Stimulated activated CD8-positive, alpha-beta memory T cell treated with anti-CD3 and anti-CD28 coated beads, Interleukin-15, amount 100 ng/mL, for 4 hours (primary cell): Measurements from ENCODE around the gene GRHL3.

Experiments used
- DNase-seq, 2 donors: peaks; one replicate each; pipeline ENCODE4 v3.0.0-alpha.2; 2020; ENCODE audit warnings: low read depth in 2 of 2

Gene GRHL3

DNA sequence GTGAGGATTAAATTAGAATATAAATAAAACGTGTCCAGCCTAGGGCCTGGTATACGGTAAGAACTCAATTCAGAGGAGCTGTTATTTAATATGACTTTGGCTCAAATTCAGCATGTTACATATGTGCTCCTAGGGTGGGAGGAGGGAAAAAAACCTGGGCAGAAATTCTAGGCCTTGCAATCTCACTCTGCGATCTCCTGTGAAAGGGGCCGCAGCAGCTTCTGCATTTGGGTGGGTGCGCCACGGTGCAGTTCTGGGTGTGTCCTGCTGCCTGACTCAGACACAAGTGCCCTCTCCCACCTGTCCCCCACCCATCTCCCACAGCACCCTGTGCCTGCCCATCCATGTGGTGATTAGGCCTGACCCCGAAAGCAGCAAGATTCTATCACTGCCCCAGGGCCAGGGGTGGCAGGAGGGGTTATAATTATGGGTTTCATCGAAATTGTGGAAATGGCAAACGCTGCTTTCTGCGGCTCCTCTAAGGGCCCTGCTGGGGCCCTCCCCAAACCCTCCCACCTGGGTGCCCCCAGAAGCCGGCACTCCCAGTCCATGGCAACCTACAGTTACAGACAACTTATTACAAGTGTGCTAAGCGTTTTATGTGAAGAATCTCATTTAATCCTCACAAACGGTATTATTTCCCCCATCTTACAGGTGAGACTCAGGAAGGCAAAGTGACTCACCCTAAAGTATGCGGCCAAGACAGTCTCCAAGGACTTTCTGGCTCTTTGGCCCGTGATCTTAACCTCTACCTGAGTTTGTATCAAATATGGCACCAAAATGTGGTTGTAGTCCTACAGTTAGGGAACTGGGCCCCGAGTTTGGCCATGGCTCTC, 25.5 kb upstream of the GRHL3 start:
- DNase-seq, result no peak

DNA sequence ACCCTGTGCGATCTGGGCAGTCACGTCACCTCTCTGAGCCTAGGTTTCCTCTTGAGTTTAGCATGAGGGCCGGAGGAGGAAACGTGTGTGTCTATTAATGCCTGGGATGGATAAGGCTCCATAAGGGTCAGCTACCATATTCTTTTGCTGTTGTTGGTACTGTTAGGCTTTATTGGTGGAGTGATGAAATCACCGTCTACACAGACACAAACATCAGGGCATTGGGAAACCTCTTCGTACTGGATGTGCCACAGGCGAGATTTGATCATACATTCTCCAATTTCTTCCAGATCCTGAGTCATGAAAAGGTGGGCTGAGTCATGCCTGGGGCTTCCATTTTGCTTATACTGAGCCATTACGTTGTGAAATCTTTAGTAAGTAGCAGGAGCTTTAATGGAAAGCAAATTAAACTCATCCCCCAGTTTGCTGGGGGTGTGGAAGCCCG, 24.9 kb upstream of the GRHL3 start:
- DNase-seq, result no peak

DNA sequence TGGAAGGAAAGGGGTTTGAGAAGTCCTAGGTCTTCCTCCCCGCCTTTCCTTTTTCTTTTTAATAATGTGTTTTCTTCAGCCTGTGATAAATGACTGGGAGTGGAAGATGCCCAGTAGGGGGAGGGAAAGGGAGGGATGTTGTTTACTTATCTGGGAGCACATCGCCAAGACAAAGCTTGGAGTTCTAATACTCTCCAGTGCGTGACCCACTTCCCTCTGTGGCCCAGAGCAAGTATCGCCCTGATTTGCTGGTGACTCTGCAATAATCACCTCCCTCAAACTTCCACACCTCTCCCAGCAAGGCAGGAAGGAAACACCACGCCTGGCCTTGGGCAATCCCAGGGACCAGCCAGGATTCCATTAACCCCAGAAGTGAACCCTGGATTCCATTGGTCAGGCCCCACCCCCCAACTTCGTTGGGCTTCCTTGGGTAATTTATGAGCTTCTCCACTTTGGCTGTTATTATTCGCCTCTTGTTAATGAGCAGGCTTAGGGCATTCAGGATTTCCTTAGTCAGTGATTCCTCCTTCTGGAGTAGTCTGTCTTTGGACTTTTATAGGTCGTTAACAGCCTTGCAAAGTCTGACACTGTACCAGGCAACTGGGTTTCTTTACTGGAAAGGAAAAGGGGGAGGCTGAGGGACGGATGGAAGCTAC, 24.3 kb upstream of the GRHL3 start:
- DNase-seq, result no peak

DNA sequence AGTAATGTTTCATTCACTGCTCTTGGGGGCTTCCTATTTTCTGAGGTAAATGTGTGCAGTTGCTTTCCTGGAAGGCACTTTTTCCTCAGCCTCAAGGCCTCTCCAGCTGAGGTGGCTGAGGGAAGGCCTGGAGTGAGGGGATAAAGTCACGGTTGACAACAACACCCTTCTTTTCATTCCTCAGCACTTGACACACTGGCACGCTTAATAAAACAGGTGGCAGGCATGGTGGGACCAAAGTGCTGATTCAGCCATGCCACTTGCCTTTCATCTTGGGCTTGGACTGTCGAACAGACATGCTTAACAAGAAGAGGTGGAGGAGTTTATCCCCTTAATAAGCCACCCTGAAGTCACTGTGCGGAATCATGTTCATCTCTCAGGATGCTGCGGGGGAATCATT, 23.6 kb upstream of the GRHL3 start:
- DNase-seq, result no peak

DNA sequence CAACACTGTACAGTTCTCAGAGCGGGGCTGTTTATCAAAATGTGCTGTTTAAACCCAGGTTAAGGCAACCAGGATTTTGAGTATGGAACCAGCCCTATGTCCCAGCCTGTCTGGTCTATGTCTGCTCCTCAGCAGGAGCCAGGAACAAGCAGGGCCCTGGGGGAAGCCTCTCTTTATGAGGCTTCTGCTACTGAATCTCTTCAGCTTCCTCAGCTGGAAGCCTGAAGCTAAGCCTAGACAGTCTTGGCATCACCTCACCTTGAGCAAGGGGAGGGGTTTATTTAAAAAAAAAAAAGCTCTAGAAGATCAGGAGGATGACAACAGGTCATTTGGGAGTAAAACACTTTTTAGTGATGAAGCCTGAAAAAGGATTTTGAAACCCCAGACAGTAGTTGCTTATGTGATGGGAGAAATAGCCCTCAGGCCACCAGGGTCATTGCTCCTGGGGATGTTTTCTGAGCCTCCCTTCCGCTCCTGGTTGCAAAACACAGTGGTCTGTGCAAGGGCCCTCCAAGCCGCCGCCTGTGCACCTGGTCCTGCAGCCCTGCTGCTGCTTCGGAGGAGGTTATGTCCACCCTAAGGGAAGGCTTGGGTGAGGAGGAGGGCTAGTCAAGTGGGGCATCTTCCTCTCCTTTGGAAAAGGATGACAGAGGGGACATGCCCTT, 21.8 kb upstream of the GRHL3 start:
- DNase-seq, result no peak

DNA sequence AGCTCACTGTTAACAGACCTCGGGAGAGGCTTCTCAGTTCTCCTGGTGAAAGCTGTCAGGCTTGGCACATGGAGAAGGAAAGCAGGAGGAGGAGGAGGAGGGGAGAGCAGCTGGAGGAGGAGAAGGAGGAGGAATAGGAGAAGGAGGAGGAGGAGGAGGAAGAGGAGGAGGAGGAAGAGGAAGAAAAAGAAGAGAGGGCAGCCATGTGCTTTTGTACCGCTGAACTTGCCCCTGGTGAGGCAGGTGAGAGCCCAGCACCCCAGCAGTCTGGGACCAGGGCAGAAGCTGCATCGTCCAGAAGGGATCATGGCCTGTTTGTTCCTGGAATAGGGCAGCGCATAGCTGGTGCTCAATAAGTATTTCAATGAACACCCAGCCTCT, 21.3 kb upstream of the GRHL3 start:
- DNase-seq, result no peak

DNA sequence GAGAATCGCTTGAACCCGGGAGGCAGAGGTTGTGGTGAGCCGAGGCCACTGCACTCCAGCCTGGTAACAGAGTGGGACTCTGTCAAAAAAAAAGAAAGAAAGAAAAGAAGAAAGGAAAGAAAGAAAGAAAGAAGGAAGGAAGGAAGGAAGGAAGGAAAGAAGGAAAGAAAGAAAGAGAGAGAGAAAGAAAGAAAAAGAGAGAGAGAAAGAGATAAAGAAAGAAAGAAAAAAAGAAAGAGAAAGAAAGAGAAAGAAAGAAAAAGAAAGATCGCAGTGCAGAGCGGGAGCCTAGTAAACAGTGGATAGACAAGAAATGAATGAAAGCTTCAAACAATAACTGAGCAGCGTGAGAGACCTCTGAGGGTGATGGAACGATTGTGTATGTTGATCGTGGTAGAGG, 20.6 kb upstream of the GRHL3 start:
- no peak for DNase-seq

DNA sequence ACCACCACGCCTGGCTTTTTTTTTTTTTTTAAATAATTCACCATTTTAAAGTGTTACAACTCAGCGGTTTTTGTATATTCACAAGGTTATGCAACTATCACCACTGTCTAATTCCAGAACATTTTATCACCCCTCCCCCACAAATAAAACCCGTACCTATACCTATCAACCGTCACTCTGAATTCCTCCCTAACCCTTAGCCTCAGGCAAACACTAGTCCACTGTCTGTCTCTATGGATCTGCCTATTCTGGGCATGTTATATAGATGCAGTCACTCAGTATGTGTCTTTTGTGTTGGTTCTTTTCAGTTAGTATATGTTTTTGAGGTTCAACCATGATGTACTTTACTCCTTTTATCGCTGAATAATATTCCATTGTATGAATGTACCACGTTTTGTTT, 19.3 kb upstream of the GRHL3 start:
- DNase-seq, result no peak

DNA sequence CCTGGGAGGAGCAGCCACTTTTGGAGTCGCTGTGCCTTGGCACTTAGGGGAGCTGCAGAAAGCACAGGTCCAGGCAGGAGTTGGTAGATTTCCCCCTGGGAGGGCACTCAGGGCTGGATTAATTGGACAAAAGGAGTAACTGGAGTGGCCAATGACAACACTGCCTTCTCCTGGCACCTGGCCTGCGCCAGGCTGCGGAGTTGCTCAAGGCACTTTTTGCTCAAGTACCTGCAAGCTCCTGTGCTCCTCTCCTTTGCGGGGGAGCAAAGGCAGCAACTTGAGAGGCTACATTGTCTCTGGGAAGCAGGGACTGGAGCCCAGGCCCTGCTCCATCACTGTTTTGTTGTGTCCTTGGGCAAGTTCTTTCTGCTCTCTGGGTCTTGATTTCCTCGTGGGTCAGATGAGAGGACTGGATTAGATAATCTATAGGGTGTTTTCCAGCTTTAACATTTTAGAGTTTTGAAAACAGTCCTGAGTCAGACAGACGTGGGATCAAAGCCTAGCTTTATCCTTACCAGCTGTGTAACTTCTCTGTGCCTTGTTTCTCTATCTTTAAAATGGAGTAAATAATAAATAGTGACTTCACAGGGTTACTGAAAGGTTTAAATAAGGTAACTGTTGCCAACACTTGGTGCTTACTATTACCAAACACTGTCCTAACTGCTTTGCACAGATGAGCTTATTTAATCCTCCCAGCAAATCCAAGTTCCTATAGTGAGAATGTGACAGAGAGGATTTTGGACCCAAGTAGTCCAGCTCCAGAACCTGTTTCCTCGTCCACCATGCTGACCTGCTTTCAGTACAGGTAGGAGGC, 18.0 kb upstream of the GRHL3 start:
- no peak for DNase-seq

DNA sequence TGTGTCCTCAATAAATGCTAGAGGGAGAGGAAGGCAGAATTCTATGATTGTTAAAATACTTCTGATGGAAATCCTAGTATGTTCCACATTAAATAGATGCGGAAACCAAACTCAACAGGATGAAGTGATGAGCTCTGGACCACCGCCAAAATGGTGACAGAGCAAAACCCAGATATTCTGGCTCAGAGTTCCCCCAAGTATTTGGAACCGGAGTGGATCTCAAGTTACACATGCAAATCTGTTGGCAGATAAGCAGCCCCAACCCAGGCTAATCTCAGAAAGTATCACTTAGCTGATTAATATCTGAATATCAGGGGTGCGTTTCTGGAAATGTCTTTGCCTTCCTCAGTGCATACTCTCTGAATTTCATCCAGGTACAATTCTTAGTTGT, 17.4 kb upstream of the GRHL3 start:
- DNase-seq, result no peak

DNA sequence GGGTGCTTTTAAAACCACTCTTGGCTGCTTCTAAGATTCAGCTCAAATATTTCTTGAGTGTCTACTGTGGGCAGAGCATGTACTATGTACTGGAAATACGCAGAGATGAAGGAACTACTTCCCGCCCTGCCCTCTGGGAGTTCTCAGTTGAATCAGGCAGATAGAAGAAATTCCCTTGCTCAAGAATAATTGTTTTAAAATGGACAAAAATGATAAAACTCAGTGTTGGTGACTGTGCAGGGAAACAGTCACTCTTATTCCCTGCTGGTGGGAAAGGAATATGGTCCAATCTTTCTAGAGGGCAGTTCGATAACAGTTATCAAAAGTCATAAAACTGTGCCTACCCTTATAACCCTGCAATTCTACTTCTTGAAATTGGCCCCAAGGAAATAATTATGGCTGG, 16.9 kb upstream of the GRHL3 start:
- DNase-seq, result no peak

DNA sequence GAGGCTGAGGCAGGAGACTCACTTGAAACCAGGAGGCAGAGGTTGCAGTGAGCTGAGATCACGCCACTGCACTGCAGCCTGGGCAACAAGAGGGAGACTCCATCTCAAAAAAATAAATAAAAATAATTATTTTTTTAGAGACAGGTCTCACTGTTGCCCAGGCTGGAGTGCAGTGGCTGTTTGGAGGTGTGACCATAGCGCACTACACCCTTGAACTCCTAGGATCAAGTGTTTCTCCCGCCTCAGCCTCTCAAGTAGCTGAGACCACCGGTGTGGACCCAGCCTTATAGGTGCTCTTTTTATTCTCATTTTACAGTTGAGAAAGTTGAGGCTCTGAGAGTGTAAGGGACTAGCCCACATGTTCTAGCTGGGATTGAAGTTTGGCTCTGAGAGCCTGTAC, 15.6 kb upstream of the GRHL3 start:
- DNase-seq, result no peak

DNA sequence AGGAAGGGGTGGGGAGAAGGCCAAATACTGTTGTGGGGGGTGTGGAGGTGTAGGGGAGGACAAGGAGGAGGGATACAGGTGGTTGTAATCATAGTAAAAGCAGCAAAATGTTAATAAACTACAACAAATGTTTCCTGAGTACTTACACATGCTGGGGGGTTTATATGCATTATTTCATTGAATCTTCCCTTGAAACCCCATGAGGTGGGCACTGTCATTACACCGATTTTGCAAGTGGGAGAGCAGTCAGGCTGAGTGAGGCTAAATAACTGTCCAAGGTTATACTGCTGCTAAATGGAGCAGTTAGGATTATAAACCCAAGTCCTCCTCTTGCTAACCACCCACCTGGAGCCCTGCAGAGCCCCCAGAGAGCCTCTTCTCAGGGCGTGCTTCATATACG, 14.4 kb upstream of the GRHL3 start:
- no peak for DNase-seq

DNA sequence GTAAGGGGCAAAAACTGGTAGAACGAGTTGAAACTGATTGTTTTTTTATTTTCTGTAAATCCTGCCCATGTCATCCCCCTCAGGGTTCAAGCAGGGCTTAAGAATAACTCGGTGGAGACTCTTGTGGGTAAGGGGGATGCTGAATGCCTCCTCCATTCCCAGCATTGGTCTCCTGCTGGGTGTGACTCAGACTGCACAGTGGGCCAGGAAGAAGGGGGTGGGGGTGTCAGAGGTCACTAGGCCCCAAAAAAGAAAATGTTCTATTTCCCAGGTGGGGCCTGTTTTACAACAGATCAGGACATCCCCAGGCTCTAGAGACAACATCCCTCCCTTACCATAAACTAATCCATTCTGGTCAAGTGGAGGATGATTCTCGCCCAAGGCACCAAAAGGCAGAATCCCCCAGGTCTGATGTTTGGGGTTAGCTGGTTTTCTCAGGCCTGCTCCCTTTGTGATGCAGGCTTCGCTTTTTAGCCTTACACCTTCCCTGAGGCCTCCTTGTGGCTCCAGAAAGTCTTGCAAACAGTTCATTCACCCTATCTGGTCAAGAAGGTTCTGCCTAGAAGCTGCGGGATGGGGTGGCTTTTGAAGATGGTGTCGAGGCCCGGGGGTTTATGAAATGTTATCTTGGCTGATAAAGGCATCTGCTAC, 10.7 kb upstream of the GRHL3 start:
- DNase-seq, result no peak

DNA sequence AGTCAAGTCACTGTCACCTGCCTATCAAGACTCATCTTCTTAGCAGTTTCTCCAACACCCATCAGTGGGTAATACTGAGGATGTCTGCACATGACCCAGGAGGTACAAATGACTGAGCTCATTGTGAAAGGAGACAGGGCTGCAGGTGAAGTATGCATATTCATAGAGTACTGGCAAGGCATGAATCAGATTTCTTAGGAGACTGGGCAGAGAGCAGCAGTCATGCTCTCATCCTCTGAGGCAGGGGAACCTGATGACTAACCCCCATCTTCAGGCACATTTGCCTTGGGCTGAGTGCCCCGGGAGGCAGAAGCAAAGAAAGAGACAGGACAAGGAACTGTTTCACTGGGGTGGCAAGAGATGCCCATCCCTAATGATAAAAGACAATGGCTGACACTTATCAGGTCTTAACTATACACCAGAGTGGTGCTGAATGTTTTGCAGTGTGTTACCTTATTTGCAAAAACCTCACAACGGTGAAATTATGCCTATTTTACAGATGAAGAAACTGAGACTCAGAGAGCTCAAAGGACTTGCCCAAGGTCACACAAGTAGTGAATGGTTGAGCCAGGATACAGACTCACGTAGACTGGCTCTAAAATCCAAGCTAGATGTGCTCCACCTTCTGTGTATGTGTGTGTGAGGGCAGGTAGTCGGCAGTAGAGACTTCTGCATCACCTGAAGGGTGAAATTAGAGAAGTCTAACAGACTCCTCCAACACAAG, 9.2 kb upstream of the GRHL3 start:
- DNase-seq, result no peak

DNA sequence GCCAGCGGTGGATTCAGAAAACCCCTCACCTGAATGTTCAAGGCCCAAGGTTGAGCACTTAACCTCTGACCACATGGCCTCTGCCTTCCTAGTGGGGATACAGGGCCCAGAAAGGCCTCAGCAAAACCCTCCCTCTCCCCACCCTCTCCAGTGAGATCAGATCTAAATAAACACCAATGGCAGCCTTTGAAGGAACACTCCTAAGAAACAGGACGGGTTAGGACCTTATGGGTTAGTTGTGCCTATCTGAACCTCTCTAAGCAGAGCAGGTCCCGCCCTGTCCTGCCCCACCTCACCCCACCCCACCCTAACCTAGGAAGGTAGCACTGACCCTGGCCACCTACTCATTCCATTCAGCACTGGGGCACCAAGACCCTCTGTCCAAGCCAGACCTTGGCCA, 7.9 kb upstream of the GRHL3 start:
- no peak for DNase-seq

DNA sequence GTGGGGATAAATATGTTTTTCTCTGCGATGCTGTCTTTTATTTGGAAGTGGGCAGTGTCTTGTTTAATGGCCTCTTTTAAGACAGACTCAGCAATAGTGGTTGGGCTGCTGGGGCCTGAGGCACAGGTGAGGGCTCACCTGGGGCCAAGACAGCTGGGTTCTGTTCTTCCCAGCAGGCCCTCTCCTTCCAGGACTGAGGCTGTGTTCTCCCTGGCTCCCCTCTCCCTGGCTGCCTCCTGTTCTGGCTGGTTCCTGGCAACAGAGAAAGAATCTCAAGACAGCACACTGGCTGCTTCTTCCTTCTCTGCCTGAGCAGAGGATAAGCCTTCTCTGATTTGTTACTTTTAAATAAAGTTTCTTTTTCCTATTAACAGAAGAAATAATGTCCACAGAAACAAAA, 7.4 kb upstream of the GRHL3 start:
- no peak for DNase-seq

DNA sequence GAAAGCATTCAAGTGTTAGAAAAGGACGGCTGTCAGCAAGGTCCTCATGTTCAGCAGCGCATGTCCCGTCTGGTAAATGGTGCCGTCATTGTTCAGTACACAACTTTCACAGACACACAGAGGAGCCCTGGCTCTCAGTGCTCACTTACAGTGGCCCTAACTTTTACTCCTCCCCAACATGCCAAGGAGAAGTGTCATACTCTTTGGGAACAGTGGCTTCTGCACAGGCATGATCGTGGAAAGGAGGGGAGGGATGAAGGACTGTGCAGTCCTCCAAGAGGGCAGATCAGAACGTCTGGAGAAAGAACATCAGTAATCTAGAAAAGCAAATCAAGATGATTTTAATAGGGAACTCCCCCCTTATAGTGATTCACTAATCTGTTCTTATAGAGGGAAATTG, 3.8 kb upstream of the GRHL3 start:
- DNase-seq, result no peak

DNA sequence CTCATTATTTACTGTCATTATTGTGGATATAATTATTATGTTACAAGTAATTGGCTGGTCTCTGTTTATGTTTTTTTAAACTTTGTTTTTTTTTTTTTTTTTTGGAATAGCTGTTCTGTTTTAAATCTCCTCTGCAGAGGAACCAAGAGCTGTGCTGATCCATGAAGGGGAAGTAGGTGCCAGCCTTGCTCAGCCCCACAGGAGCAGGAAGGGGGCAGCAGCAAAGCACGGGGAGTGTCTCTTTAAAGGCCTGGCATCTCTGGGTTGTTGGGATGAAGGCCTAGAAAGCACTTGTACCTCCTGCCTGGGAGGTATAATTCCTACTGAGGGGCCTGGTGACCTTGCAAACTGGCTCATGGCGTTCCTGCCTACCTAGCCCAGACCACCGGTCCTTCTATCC, 2.5 kb upstream of the GRHL3 start:
- DNase-seq, result no peak

DNA sequence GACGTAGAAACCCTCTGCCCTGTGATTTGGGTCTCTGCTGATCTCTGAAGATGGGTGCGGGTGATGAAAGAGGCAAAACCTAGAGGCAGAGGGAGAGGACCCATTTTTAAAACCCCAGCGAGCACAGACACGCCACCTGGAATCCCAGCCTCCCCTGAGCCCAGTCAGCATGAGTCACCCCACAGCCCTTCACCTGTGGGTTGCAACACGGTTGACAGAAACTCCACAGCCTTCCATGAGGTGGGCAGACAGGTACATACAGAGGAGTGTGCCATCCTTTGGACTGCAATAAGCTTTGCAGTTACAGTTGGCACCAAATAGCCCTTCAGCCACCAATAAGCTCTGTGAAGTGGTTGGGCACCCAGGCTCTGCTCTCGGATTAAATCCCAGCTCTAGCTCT, 2.1 kb upstream of the GRHL3 start:
- DNase-seq, result no peak
